Activated CD4-positive, alpha-beta T cell treated with anti-CD3 and anti-CD28 coated beads for 36 hours (primary cell): ENCODE results near the gene PLK2. TPM values are rescaled to one million over a fixed set of nuclear protein-coding genes. Genes with fewer than 3 reads are reported as not detected.

ENCODE experiments used
- ATAC-seq: fragments of 200-7000 bp; cut with Tn5 transposase; one replicate; pipeline ENCODE4 v1.10.0; 2021; ENCODE audit warnings: mild to moderate bottlenecking, moderate library complexity
- CTCF ChIA-PET: fragments of 350-600 bp; sonication (Branson Sonifier 250); formaldehyde crosslinking; loops from one replicate; lab custom pipeline; 2021; ENCODE audit warnings: antibody characterized with exemption; lab: Charles Lee
- POLR2A ChIA-PET: fragments of 350-600 bp; sonication (Branson Sonifier 250); formaldehyde crosslinking; loops from one replicate; lab custom pipeline; 2021; ENCODE audit warnings: antibody characterized with exemption, inconsistent platforms; lab: Charles Lee
- DNase-seq: peaks from one replicate; pipeline ENCODE4 v3.0.0-alpha.2; 2020
- H3K27ac Mint-ChIP-seq: one replicate; pipeline ENCODE4 v1.8.0; 2021; ENCODE audit warnings: mixed read lengths
- H3K27me3 Mint-ChIP-seq: one replicate; pipeline ENCODE4 v1.8.0; 2021; ENCODE audit warnings: mixed read lengths
- H3K36me3 Mint-ChIP-seq: one replicate; pipeline ENCODE4 v1.8.0; 2021; ENCODE audit warnings: low read depth, mixed read lengths
- H3K4me1 Mint-ChIP-seq: one replicate; pipeline ENCODE4 v1.8.0; 2021; ENCODE audit warnings: mixed read lengths
- H3K4me3 Mint-ChIP-seq: one replicate; pipeline ENCODE4 v1.8.0; 2021; ENCODE audit warnings: mild to moderate bottlenecking, moderate library complexity, mixed read lengths
- H3K9me3 Mint-ChIP-seq: one replicate; pipeline ENCODE4 v1.8.0; 2021; ENCODE audit warnings: low read depth, mixed read lengths
- intact Hi-C, 2 experiments: fragments of 100-400 bp; cut with DNase I in 1 of 2; cut with micrococcal nuclease in 1 of 2; formaldehyde crosslinking; loops; one replicate each; pipeline versions ENCODE4 v1.14.2 to v1.15.1; 2022 to 2024; cut with DNase I, micrococcal nuclease
- total RNA-seq, 2 experiments: library from RNA; stranded (reverse); gene quantifications; one replicate each; pipeline ENCODE4 v1.2.3, GENCODE V29; 2021

The PLK2 gene
- 1 to 10 TPM; 3.0 to 3.8 TPM for total RNA-seq

DNA sequence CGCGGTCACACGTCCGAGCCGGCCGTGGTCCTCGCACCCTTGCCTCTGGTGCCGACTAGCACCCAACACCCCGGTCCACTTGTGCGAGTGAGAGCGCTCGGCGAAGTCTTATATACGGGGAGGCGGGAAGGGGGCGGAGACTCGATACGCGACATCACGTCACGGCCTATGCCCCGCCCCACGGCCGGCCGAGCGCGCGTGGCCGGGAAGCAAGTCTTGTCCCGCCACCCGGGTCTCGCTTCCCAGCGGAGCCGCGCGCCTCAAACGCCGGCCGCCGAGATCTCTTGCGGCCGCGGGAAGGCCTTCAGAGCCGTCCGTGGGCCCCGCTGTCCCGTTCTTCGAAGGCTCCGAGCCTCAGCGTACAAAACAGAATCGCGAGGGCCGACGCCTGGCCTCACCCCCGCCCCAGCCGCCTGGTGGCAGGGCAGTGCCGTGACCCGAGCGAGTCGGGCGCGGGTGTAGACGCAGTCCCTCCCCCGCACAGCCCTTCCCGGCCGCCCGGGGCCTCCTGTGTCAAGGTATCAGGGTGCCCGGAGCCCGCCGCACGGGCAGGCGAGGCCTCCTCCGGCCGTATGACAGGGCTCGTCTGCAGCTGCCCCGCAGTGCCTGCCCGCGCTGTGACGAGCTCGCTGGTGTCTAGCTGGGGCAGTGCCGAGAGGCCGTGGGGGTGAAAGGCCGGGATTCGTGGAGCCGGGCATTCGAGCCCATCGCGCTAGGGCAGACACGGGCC is at the start of gene PLK2:
TSS of gene PLK2 (minus strand) at position 85 of the 730 bp plus-strand sequence. CDS start 127 bp downstream, outside the sequence.
- Mint-ChIP-seq H3K27ac (peak within 1 kb of the TSS; percentile 42), H3K36me3 (peaks cover 2% of the 10 kb centered on the region), H3K4me1 (peaks cover 8% of the 10 kb centered on the region), H3K27me3 (peaks cover 11% of the 10 kb centered on the region), H3K9me3 (no peaks in the 10 kb centered on the region), H3K4me3 (peak within 1 kb of the TSS; percentile 69)
- ATAC-seq (peak; percentile 75), DNase-seq (peak; percentile 90)
- CTCF ChIA-PET = interaction anchor here (0.5 to 4.4 kb wide), 20 partner anchors 9 to 1307 kb away, joined by 3 to 50 read pairs (median 4); no protein-coding TSS in a partner anchor
- intact Hi-C loops = loop anchor here (1.0 to 5.0 kb wide), 14 partner anchors 572 to 1558 kb away; partner anchors contain the start of gene GPBP1 (in 1 of the 2)
- POLR2A ChIA-PET = interaction anchor here (0.9 kb wide), 1 partner anchor 1161 kb away, joined by 3 read pairs; no protein-coding TSS in a partner anchor

DNA sequence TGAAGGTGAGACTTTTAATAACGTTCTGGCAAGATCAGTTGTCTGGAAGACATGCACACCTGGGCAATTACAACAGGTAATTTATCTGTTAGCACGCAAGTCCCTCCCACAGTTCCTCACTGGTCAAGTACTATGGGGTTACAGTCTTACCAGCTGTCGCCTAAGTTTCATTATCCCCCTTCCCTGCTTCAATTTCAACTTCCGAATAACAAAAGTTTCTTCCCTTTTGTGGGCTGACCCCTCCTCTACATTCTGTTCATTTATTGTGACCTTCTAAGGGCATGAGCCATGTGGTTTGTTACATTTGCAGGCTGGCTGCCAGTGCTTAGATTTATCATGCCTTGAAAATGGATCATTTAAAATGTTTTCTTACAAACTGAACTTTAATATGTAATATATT is 47.8 kb upstream of the PLK2 start:
- H3K27ac Mint-ChIP-seq = no peak overlapping the region
- intact Hi-C loops = no loop called here
- DNase-seq (no peak), ATAC-seq (no peak)
- POLR2A ChIA-PET = no interaction called here
- H3K4me1 Mint-ChIP-seq = no peaks in the 10 kb centered on the region
- CTCF ChIA-PET = interaction anchor here (0.5 kb wide), 1 partner anchor 45 kb away, joined by 3 read pairs; no protein-coding TSS in a partner anchor
- peaks cover 6% of the 10 kb centered on the region for H3K27me3 Mint-ChIP-seq
- H3K36me3 Mint-ChIP-seq = no peaks in the 10 kb centered on the region
- H3K4me3 Mint-ChIP-seq = no peak overlapping the region
- no peaks in the 10 kb centered on the region for H3K9me3 Mint-ChIP-seq

DNA sequence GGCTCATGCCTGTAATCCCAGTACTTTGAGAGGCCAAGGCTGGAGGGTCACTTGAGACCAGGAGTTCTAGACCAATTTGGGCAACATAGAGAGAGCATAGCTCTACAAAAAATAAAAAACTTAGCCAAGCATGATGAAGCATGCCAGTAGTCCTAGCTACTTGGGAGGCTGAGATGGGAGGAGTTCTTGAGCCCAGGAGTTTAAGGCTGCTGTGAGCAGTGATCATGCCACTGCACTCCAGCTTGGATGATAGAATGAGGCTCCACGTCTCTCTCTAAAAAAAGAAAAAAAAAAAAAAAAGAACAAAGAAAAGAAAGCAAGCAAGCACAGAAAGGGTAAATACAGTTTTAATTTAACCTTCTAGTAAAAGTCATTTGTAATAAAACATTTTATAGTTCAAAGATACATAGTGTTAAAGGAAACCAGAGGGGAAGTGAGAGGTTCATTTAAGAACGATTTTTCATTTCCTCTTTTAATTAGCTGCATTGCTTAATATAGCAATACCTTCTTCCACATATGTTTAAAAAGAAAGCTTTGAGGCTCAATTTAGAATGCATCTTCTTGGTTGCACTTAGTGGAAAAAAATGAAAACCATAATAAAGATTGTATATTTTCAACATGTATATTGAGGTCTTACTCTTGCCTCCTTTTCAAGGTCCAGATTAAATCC is 46.2 kb upstream of the PLK2 start:
- Mint-ChIP-seq H3K4me3 (no peak overlapping the region), H3K4me1 (no peaks in the 10 kb centered on the region), H3K9me3 (no peaks in the 10 kb centered on the region), H3K36me3 (no peaks in the 10 kb centered on the region), H3K27me3 (peaks cover 6% of the 10 kb centered on the region), H3K27ac (no peak overlapping the region)
- CTCF ChIA-PET = interaction anchor here (0.7 to 1.3 kb wide), 3 partner anchors 10 to 1227 kb away, joined by 3 to 4 read pairs (median 4); no protein-coding TSS in a partner anchor
- POLR2A ChIA-PET = no interaction called here
- intact Hi-C loops = no loop called here
- no peak for ATAC-seq
- no peak for DNase-seq

DNA sequence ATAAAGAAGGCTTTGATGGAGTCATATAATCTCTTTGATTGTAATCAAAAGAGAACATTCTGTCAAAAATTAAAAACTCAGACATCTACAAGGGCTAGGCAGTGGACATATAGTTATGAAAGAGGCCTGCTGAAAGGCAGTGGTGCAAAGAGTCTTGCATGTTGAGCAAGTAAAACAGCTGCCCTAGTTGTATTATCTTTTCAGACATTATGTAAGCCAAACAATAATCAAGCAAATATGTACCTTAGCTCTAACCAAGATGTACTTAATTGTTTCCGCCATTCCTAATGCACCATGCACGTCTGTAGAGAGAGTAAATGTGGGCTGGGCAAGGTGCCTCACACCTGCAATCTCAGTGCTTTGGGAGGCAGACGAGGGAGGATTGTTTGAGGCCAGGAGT is 45.6 kb upstream of the PLK2 start:
- ChIA-PET CTCF (interaction anchor here (0.7 to 1.3 kb wide), 2 partner anchors 9 to 710 kb away, joined by 3 to 4 read pairs; no protein-coding TSS in a partner anchor), POLR2A (no interaction called here)
- no peak overlapping the region for H3K27ac Mint-ChIP-seq

DNA sequence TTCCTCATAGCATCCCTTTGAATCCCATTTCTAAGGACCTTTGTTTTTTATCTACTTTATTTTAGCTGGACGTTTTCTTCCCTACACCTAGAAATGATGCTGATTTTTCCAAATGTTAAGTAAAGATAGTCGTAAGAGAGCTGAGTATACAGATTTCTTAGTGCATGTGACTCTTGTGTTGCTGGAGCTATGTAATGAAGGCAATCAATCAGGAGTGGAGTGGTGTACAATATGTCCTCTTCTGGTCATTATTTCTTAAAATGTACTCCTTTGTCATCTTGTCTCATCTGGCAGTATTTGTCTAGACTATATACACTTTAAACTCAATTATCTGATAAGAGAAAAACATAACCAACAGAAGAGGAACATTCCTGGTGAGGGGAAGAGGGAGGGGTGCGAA is 44.9 kb upstream of the PLK2 start:
- DNase-seq (no peak), ATAC-seq (no peak)
- peaks cover 6% of the 10 kb centered on the region for H3K27me3 Mint-ChIP-seq
- CTCF ChIA-PET = no interaction called here
- H3K4me1 Mint-ChIP-seq = peaks cover 1% of the 10 kb centered on the region
- no peaks in the 10 kb centered on the region for H3K36me3 Mint-ChIP-seq
- no peaks in the 10 kb centered on the region for H3K9me3 Mint-ChIP-seq
- H3K4me3 Mint-ChIP-seq = no peak overlapping the region
- intact Hi-C loops = no loop called here
- POLR2A ChIA-PET = no interaction called here
- H3K27ac Mint-ChIP-seq = no peak overlapping the region

More for the DNA sequence above, 45.6 kb upstream of the PLK2 start:
- Mint-ChIP-seq H3K9me3 (no peaks in the 10 kb centered on the region), H3K27me3 (peaks cover 6% of the 10 kb centered on the region), H3K4me3 (no peak overlapping the region), H3K36me3 (no peaks in the 10 kb centered on the region), H3K4me1 (no peaks in the 10 kb centered on the region)
- ATAC-seq (no peak), DNase-seq (no peak)
- intact Hi-C loops = no loop called here

DNA sequence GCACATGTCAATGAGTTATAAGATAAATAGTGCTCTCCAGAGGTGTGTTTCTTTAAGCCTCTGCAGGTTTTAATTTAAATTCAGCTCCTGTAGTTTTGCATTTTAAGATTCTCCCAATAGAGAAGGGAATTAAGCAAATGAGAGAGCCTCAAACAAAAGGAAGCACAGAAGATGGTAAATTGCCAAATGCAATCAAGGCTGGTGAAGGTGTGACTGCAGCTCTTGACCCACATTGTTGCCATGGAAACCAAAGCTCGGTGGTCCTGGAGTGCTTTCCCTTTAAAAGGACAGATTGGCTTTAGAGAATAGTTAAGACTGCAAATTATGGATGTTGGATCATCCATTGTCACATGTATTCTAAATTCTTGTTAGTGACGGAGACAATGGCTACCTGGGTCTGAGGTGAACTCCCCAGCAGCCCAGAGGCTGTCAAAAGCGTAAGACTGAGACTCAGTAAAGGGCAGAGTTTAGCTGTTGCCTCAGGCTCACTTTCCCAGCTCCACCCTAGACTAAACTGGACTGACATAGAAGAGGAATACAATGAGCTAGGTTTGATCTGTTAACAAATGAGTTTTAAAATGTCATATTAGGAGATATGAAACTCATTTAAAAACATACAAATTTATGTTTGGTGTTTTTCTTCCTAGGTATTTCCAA is 43.6 kb upstream of the PLK2 start:
- intact Hi-C loops = no loop called here
- Mint-ChIP-seq H3K4me1 (peaks cover 3% of the 10 kb centered on the region), H3K27ac (no peak overlapping the region), H3K4me3 (no peak overlapping the region), H3K27me3 (peaks cover 6% of the 10 kb centered on the region), H3K36me3 (no peaks in the 10 kb centered on the region), H3K9me3 (no peaks in the 10 kb centered on the region)
- CTCF ChIA-PET = interaction anchor here (0.8 to 1.0 kb wide), 2 partner anchors 26 to 381 kb away, joined by 3 to 4 read pairs; no protein-coding TSS in a partner anchor
- no peak for ATAC-seq
- DNase-seq = no peak
- POLR2A ChIA-PET = no interaction called here

DNA sequence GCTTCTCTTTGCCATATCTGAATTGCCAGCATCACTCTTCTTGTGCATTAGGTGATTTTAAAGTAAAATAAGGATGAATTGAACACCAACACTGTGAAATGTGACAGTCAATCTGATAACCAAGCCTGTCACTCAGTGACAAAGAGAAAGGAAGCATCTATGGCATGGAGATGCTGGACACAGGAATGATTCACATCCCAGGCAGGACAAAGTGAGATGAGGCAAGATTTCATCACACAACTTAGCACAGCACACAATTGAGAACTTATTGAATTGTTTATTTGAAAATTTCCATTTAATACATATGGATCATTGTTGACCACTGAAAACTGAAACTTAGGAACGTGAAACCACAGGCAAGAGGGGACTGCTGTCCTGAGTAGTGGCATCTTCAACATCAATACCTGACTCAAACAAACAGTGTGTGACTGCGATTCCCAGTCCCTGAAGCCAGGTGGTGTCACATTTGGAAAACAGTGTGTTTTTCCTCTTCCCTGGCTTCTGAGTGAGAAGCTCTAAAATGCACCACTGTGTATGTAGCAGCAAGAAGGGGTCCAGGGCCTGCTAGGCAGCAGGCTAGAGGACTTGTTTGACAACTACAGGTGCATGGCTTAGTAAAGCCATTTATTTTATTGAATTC is 42.0 kb upstream of the PLK2 start:
- ATAC-seq = no peak
- peaks cover 3% of the 10 kb centered on the region for H3K4me1 Mint-ChIP-seq

DNA sequence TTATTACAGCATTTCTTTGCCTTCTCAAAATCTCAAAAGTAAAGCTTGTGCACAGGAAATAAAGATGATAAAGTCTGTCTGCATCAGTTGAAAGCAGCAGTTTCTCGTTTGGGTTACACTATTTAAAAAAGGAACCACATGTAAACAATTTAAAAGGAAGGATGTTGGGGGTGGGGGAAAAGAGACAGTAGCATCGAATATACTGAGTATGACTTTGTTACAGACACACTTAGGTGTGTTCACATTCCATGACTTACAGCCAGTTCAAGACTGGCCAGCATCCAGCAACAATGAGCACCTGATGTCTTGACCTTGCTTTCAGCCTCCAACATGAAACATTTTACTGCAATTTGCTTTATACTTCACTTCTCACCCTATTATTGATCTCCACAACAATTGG is 40.1 kb upstream of the PLK2 start:
- H3K4me3 Mint-ChIP-seq = no peak overlapping the region
- intact Hi-C loops = loop anchor here in 1 of 2 experiments (5.0 kb wide), 1 partner anchor 352 kb away; no protein-coding TSS in a partner anchor
- no peak for ATAC-seq
- no peak overlapping the region for H3K27ac Mint-ChIP-seq
- peaks cover 6% of the 10 kb centered on the region for H3K27me3 Mint-ChIP-seq
- DNase-seq = no peak
- H3K4me1 Mint-ChIP-seq = peaks cover 3% of the 10 kb centered on the region
- POLR2A ChIA-PET = no interaction called here
- CTCF ChIA-PET = no interaction called here
- H3K9me3 Mint-ChIP-seq = no peaks in the 10 kb centered on the region
- H3K36me3 Mint-ChIP-seq = no peaks in the 10 kb centered on the region

More for the DNA sequence above, 42.0 kb upstream of the PLK2 start:
- DNase-seq = no peak
- Mint-ChIP-seq H3K36me3 (no peaks in the 10 kb centered on the region), H3K27ac (no peak overlapping the region), H3K4me3 (no peak overlapping the region), H3K9me3 (no peaks in the 10 kb centered on the region), H3K27me3 (peaks cover 5% of the 10 kb centered on the region)
- intact Hi-C loops = no loop called here
- ChIA-PET POLR2A (no interaction called here), CTCF (no interaction called here)

DNA sequence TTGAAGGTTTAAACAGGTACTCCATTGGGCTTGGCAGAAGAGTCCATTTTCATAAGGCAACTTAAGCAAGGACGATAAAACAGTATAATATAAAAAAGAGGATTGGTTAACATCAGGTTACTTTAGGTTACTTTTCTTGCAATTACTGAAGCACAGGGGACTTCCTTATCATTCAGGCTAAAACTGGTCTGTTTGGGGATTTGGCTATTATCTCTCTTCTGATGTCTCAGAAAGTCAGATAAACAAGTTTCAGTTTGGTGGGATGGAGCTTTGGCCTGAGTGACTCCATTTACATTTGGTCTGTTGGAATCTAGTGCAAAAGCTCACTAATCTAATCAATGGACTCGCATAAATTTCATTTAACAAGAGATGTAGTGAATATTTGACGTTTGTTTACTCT is 39.3 kb upstream of the PLK2 start:
- ATAC-seq (no peak), DNase-seq (no peak)
- CTCF ChIA-PET = interaction anchor here (2.6 kb wide), 1 partner anchor 350 kb away, joined by 9 read pairs; no protein-coding TSS in a partner anchor
- H3K9me3 Mint-ChIP-seq = no peaks in the 10 kb centered on the region
- no peaks in the 10 kb centered on the region for H3K36me3 Mint-ChIP-seq
- intact Hi-C loops = loop anchor here in 1 of 2 experiments (5.0 kb wide), 1 partner anchor 353 kb away; no protein-coding TSS in a partner anchor
- peaks cover 3% of the 10 kb centered on the region for H3K4me1 Mint-ChIP-seq
- H3K27me3 Mint-ChIP-seq = peaks cover 6% of the 10 kb centered on the region
- H3K4me3 Mint-ChIP-seq = no peak overlapping the region
- no peak overlapping the region for H3K27ac Mint-ChIP-seq
- POLR2A ChIA-PET = no interaction called here

DNA sequence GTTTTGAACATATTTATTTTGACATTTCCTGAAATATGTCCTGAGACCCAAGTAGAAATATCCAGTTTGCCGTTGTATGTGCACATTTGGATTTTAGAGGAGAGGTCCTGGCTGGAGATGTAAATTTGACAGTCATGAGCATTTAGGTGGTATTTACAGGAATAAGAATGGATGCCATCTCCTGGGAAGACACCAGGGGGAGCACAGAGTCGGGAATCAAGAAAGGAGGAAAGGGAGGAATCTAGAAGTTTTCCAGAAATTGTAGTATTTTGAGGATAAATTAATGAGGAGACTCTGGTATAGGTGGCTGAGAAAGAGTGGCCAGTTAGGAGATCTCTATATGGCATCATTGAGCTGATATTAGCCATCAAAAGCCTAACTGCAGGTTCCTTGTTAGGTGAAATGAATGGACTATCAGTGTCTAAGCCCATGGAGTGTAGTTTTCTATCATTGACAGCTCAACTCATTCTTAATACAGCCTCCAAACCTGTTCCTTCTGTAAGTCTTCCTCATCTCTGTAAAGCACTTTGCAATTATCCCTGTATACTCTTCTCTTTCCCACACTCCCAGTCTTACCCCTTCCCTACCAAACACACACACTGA is 38.6 kb upstream of the PLK2 start:
- Mint-ChIP-seq H3K27me3 (peaks cover 6% of the 10 kb centered on the region), H3K4me3 (no peak overlapping the region), H3K9me3 (no peaks in the 10 kb centered on the region), H3K27ac (no peak overlapping the region), H3K4me1 (peaks cover 3% of the 10 kb centered on the region), H3K36me3 (no peaks in the 10 kb centered on the region)
- DNase-seq = no peak
- ChIA-PET CTCF (interaction anchor here (2.6 kb wide), 1 partner anchor 351 kb away, joined by 9 read pairs; no protein-coding TSS in a partner anchor), POLR2A (no interaction called here)
- no peak for ATAC-seq
- intact Hi-C loops = loop anchor here (1.0 to 5.0 kb wide), 2 partner anchors 352 to 354 kb away; no protein-coding TSS in a partner anchor
